Measurements from ENCODE around the gene CCDC158. TPM values are rescaled to one million over a fixed set of nuclear protein-coding genes. Genes with fewer than 3 reads are reported as not detected.

Gene CCDC158
- total and polyA plus RNA-seq, 2 donors (not counting 3 experiments of a cell fraction or from before 2014, with no cell fraction given) = not detected

DNA sequence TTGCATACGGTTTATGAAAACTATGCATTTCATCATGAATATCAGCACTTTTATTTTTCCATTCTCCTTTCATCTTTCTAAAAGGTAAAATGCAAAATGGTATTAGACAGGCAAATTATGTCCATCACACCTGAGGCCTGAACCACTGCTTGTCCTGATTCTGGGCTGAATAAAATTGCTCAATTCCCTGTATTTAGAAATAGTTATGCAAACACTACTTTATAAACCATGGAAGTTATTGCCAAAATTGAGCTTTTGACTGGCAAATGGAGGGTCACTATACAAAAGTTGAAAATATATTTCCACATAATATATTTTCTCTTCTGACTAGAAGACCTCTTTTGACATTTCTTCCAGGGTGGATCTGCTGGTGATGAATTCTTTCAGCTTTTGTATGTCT lies 148.4 kb downstream of the CCDC158 start:
- Histone ChIP-seq H3K27me3 (ENCODE audit: control insufficient read depth in 2 of 2, insufficient read depth in 2 of 2, low read length in 2 of 2) (peaks cover 15 to 24% of the 10 kb centered on the region in 2 experiments), H3K36me3 (ENCODE audit: control insufficient read depth in 2 of 2, extremely low read depth in 1 of 2, insufficient read depth in 2 of 2, low read length in 2 of 2) (no peaks in the 10 kb centered on the region), H4K20me1 (replicated peaks; ENCODE audit: control insufficient read depth, extremely low read depth, insufficient read depth, low read length) (no peaks in the 10 kb centered on the region), H2AFZ (ENCODE audit: low read depth, low read length) (no peak overlapping the region), H3K79me2 (ENCODE audit: control insufficient read depth, insufficient read depth, low read length) (no peaks in the 10 kb centered on the region), H3K4me2 (ENCODE audit: insufficient read depth, low read length) (no peak overlapping the region), H3K9ac (replicated peaks; ENCODE audit: extremely low read depth, insufficient read depth, low read length) (no peak overlapping the region), H3K4me3 (replicated peaks in 1 of 3; ENCODE audit: insufficient read depth in 1 of 3, low read depth in 1 of 3, low read length in 3 of 3) (no peak overlapping the region), H3K4me1 (ENCODE audit: control insufficient read depth, extremely low read depth, insufficient read depth, low read length) (no peaks in the 10 kb centered on the region), H3K9me1 (replicated peaks; ENCODE audit: control insufficient read depth, extremely low read depth, insufficient read depth, low read length) (no peaks in the 10 kb centered on the region), H3K9me3 (replicated peaks; ENCODE audit: control insufficient read depth, insufficient read depth, low read length) (no peaks in the 10 kb centered on the region), H3K27ac (ENCODE audit: insufficient read depth, low read depth, low read length) (no peak overlapping the region)
- FAIRE-seq = no peak
- BruUV-seq (replicated peaks) = no TSS peak
- dilution Hi-C loops (cut with MboI; ENCODE audit: extremely low pct_ligation_motif_present, low sequenced_read_pairs) (no loop called here), intact Hi-C loops (cut with micrococcal nuclease) (no loop called here)
- ChIA-PET POLR2A (no interaction called here), CTCF (no interaction called here)
- DNase-seq (ENCODE audit: low read depth, low spot score) = no peak
- TF ChIP-seq FOS (IDR thresholded peaks at IDR 0.05; ENCODE audit: borderline replicate concordance, insufficient read depth, low read length) (no peak), POLR2AphosphoS5 (IDR thresholded peaks at IDR 0.05; ENCODE audit: insufficient read depth, low read depth, low read length) (no peak), MYC (IDR thresholded peaks at IDR 0.05; ENCODE audit: low read depth, low read length) (no peak), POLR2A (IDR thresholded peaks at IDR 0.05; ENCODE audit: low read depth, low read length) (no peak), EZH2 (IDR thresholded peaks at IDR 0.05; ENCODE audit: borderline replicate concordance, low read depth, low read length, severe bottlenecking) (no peak), JUN (IDR thresholded peaks at IDR 0.05; ENCODE audit: borderline replicate concordance, insufficient read depth, insufficient read length, low read depth) (no peak), GATA2 (IDR thresholded peaks at IDR 0.05; ENCODE audit: insufficient read depth, insufficient read length, low read depth, low read length) (no peak)
- TF ChIP-seq, protein P1, sequence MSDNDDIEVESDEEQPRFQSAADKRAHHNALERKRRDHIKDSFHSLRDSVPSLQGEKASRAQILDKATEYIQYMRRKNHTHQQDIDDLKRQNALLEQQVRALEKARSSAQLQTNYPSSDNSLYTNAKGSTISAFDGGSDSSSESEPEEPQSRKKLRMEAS (IDR thresholded peaks at IDR 0.05; ENCODE audit: insufficient read depth, insufficient read length) = no peak
- TF ChIP-seq, protein P2, sequence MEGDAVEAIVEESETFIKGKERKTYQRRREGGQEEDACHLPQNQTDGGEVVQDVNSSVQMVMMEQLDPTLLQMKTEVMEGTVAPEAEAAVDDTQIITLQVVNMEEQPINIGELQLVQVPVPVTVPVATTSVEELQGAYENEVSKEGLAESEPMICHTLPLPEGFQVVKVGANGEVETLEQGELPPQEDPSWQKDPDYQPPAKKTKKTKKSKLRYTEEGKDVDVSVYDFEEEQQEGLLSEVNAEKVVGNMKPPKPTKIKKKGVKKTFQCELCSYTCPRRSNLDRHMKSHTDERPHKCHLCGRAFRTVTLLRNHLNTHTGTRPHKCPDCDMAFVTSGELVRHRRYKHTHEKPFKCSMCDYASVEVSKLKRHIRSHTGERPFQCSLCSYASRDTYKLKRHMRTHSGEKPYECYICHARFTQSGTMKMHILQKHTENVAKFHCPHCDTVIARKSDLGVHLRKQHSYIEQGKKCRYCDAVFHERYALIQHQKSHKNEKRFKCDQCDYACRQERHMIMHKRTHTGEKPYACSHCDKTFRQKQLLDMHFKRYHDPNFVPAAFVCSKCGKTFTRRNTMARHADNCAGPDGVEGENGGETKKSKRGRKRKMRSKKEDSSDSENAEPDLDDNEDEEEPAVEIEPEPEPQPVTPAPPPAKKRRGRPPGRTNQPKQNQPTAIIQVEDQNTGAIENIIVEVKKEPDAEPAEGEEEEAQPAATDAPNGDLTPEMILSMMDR (IDR thresholded peaks at IDR 0.05; ENCODE audit: extremely low read depth in 1 of 2, insufficient read depth in 1 of 2, low read depth in 1 of 2, low read length in 2 of 2) = no peak

Data from endothelial cell of umbilical vein (primary cell).